Measurements from ENCODE around the gene COL6A3. TPM values are rescaled to one million over a fixed set of nuclear protein-coding genes. Genes with fewer than 3 reads are reported as not detected.

COL6A3 gene
- total and polyA plus RNA-seq, 2 donors (not counting 1 experiment from before 2014, with no cell fraction given), result 316 to 1,525 TPM

DNA sequence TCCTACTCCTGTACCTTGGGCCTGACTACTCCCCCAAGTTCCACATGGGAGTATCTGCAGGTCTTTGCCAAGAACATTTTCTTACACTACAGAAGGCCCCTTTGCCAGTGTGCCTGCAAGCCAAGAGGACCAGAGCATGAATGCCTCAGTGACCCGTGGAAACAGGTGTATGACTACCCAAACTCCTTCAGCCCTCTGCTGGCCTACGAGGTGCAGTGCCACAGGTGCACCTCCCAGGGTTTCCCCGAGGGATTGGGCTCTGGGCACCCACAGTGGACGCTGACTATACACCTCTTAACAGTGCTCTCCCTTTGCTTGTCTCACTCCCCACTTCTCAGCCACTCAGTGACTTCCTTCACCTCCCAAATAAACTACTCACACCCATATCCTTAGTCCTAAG lies 91.4 kb downstream of the COL6A3 start:
- no peaks in the 10 kb centered on the region for H3K9me3 ChIP-seq (ENCODE audit: control insufficient read depth, insufficient read depth, low read depth, low read length)
- no peaks in the 10 kb centered on the region for H3K27me3 ChIP-seq (ENCODE audit: control insufficient read depth, insufficient read depth, low read length)
- no peak overlapping the region for H3K4me2 ChIP-seq (ENCODE audit: extremely low read depth, insufficient read depth, low read length)
- no peaks in the 10 kb centered on the region for H4K20me1 ChIP-seq (ENCODE audit: control insufficient read depth, extremely low read depth, insufficient read depth, low read length)
- peaks cover 30% of the 10 kb centered on the region for H3K36me3 ChIP-seq (ENCODE audit: control insufficient read depth, insufficient read depth, low read length)
- no peak for TF ChIP-seq EZH2 (IDR thresholded peaks at IDR 0.05; ENCODE audit: low read length, missing control alignments)
- TF ChIP-seq, protein P1, sequence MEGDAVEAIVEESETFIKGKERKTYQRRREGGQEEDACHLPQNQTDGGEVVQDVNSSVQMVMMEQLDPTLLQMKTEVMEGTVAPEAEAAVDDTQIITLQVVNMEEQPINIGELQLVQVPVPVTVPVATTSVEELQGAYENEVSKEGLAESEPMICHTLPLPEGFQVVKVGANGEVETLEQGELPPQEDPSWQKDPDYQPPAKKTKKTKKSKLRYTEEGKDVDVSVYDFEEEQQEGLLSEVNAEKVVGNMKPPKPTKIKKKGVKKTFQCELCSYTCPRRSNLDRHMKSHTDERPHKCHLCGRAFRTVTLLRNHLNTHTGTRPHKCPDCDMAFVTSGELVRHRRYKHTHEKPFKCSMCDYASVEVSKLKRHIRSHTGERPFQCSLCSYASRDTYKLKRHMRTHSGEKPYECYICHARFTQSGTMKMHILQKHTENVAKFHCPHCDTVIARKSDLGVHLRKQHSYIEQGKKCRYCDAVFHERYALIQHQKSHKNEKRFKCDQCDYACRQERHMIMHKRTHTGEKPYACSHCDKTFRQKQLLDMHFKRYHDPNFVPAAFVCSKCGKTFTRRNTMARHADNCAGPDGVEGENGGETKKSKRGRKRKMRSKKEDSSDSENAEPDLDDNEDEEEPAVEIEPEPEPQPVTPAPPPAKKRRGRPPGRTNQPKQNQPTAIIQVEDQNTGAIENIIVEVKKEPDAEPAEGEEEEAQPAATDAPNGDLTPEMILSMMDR (conservative IDR thresholded peaks at IDR 0.05 in 1 of 2, IDR thresholded peaks at IDR 0.05 in 1 of 2; ENCODE audit: low read depth in 1 of 2, low read length in 2 of 2), result peak; percentile 35 to 37
- DNase-seq (ENCODE audit: low read depth in 2 of 2), result no peak
- no peak overlapping the region for H2AFZ ChIP-seq (ENCODE audit: low read length)
- H3K27ac ChIP-seq (ENCODE audit: insufficient read depth, low read length), result no peak overlapping the region
- no peak overlapping the region for H3K4me3 ChIP-seq (replicated peaks in 1 of 4; ENCODE audit: control extremely low read depth in 1 of 4, insufficient read depth in 1 of 4, low read depth in 3 of 4, low read length in 4 of 4)
- no peak overlapping the region for H3K9ac ChIP-seq (ENCODE audit: insufficient read depth, low read length)
- H3K79me2 ChIP-seq (ENCODE audit: control insufficient read depth, insufficient read depth, low read length), result peaks cover 2% of the 10 kb centered on the region
- peaks cover 36% of the 10 kb centered on the region for H3K4me1 ChIP-seq (ENCODE audit: control insufficient read depth, extremely low read depth, insufficient read depth, low read length)

DNA sequence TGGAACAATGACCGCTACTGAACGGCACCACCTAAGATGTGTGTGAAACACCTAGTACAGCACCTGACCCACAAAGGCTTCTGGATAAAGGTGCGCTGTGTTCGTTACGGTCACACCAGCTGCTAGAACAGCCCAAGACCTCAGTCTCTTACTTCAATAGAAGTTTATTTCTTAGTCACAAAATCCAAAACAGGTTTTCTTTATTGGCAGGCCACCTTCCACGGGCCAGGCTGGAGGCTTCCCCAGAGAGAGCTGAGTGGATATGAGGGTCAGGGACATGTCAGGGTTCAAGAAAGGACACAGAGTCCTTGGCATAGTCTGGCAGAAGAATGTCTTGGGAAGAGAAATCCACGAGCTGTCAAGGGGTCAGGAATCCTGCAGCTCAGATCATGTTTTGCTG lies 92.2 kb downstream of the COL6A3 start:
- H4K20me1 ChIP-seq (ENCODE audit: control insufficient read depth, extremely low read depth, insufficient read depth, low read length), result no peaks in the 10 kb centered on the region
- no peak for DNase-seq (ENCODE audit: low read depth in 2 of 2)
- no peaks in the 10 kb centered on the region for H3K27me3 ChIP-seq (ENCODE audit: control insufficient read depth, insufficient read depth, low read length)
- H3K79me2 ChIP-seq (ENCODE audit: control insufficient read depth, insufficient read depth, low read length), result peaks cover 1% of the 10 kb centered on the region
- H3K4me1 ChIP-seq (ENCODE audit: control insufficient read depth, extremely low read depth, insufficient read depth, low read length), result peaks cover 30% of the 10 kb centered on the region
- no peak overlapping the region for H2AFZ ChIP-seq (ENCODE audit: low read length)
- TF ChIP-seq EZH2 (IDR thresholded peaks at IDR 0.05; ENCODE audit: low read length, missing control alignments), result no peak
- TF ChIP-seq, protein P1 (conservative IDR thresholded peaks at IDR 0.05 in 1 of 2, IDR thresholded peaks at IDR 0.05 in 1 of 2; ENCODE audit: low read depth in 1 of 2, low read length in 2 of 2), result no peak
- no peak overlapping the region for H3K4me2 ChIP-seq (ENCODE audit: extremely low read depth, insufficient read depth, low read length)
- no peaks in the 10 kb centered on the region for H3K9me3 ChIP-seq (ENCODE audit: control insufficient read depth, insufficient read depth, low read depth, low read length)
- no peak overlapping the region for H3K27ac ChIP-seq (ENCODE audit: insufficient read depth, low read length)
- H3K36me3 ChIP-seq (ENCODE audit: control insufficient read depth, insufficient read depth, low read length), result peaks cover 30% of the 10 kb centered on the region
- no peak overlapping the region for H3K4me3 ChIP-seq (replicated peaks in 1 of 4; ENCODE audit: control extremely low read depth in 1 of 4, insufficient read depth in 1 of 4, low read depth in 3 of 4, low read length in 4 of 4)
- H3K9ac ChIP-seq (ENCODE audit: insufficient read depth, low read length), result no peak overlapping the region

DNA sequence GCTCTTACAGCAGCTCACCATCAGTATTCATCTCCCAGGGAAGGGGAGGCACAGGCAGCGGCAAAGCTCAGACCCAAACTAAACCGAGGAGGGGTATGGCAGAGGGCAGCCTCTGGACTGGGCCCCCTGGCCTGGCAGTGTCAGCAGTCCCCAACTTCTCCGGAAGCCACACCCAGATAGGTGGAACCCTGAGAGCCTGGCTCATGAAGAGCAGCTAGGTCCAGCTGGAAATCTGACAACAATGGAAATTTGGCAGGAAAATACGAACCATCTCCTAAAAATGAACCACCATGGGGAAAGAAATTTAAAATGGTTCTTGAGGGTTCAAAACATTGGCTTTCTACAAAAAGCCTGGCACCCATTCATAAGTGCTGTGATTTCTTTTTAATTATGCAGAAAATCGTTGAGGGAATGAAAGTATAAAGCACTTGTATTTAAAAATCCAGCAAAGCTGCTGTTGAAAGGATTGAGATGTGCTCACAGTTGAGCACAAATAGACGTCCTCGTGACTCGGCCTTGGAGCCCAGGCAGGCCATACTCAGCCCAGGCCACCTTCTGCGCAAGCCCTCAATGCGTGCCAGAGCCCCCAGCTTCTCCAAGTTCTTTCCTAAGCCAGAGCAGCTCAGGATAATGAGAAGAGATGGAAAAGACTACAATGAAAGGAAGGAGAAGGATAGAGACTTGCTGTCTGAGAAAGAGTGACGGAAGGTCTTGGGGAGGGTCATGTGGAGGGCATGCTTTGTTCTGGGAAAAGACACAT lies 93.0 kb downstream of the COL6A3 start:
- H3K27ac ChIP-seq (ENCODE audit: insufficient read depth, low read length), result peak overlapping the region; percentile 15
- H3K36me3 ChIP-seq (ENCODE audit: control insufficient read depth, insufficient read depth, low read length), result peaks cover 27% of the 10 kb centered on the region
- no peak overlapping the region for H3K9ac ChIP-seq (ENCODE audit: insufficient read depth, low read length)
- TF ChIP-seq, protein P1 (conservative IDR thresholded peaks at IDR 0.05 in 1 of 2, IDR thresholded peaks at IDR 0.05 in 1 of 2; ENCODE audit: low read depth in 1 of 2, low read length in 2 of 2), result no peak
- no peak for TF ChIP-seq EZH2 (IDR thresholded peaks at IDR 0.05; ENCODE audit: low read length, missing control alignments)
- H3K27me3 ChIP-seq (ENCODE audit: control insufficient read depth, insufficient read depth, low read length), result no peaks in the 10 kb centered on the region
- no peak overlapping the region for H3K4me2 ChIP-seq (ENCODE audit: extremely low read depth, insufficient read depth, low read length)
- DNase-seq (ENCODE audit: low read depth in 2 of 2), result no peak
- no peak overlapping the region for H2AFZ ChIP-seq (ENCODE audit: low read length)
- no peak overlapping the region for H3K4me3 ChIP-seq (replicated peaks in 1 of 4; ENCODE audit: control extremely low read depth in 1 of 4, insufficient read depth in 1 of 4, low read depth in 3 of 4, low read length in 4 of 4)
- H4K20me1 ChIP-seq (ENCODE audit: control insufficient read depth, extremely low read depth, insufficient read depth, low read length), result no peaks in the 10 kb centered on the region
- peaks cover 26% of the 10 kb centered on the region for H3K4me1 ChIP-seq (ENCODE audit: control insufficient read depth, extremely low read depth, insufficient read depth, low read length)
- no peaks in the 10 kb centered on the region for H3K9me3 ChIP-seq (ENCODE audit: control insufficient read depth, insufficient read depth, low read depth, low read length)
- H3K79me2 ChIP-seq (ENCODE audit: control insufficient read depth, insufficient read depth, low read length), result no peaks in the 10 kb centered on the region
